PC-9 (cell line): Measurements from ENCODE around the gene MSANTD4. TPM values are rescaled to one million over a fixed set of nuclear protein-coding genes. Genes with fewer than 3 reads are reported as not detected.
A peak's percentile ranks its signal among the peaks of the same experiment; 100 is the strongest.
"Not testable (repeated sequence)": the region's sequence is repeated elsewhere in the genome, so short reads cannot be mapped to it uniquely, and the experiment has no call there.

ENCODE experiments used
- BruUV-seq: library from RNA; stranded (reverse); fragments of 400-500 nt; replicated peaks from 2 replicates; lab custom pipeline; 2021; lab: Mats Ljungman, UMichigan
- CTCF ChIA-PET: fragments of 300-600 bp; sonication (Branson Sonifier 250); formaldehyde crosslinking; loops from one replicate; lab custom pipeline; 2022; ENCODE audit warnings: antibody characterized with exemption; lab: Charles Lee
- POLR2A ChIA-PET: fragments of 300-600 bp; sonication (Branson Sonifier 250); formaldehyde crosslinking; loops from one replicate; lab custom pipeline; 2022; ENCODE audit warnings: antibody characterized with exemption; ENCODE audit not compliant: unreplicated experiment; lab: Charles Lee
- DNase-seq, 2 experiments: peaks; one replicate each; pipeline versions ENCODE4 v3.0.0 to v3.0.0-alpha.2; 2015 to 2022; ENCODE audit warnings: mixed read lengths in 1 of 2
- H2AFZ ChIP-seq: fragments of 200-600 bp; sonication (generic); 2 replicates; pipeline ENCODE4 v1.8.1; 2017; ENCODE audit warnings: antibody characterized with exemption
- H3F3A ChIP-seq: fragments of 200-600 bp; sonication (generic); 2 replicates; pipeline ENCODE4 v1.8.1; 2017; ENCODE audit warnings: antibody characterized with exemption, mild to moderate bottlenecking, low read depth; ENCODE audit not compliant: insufficient read depth
- H3K27ac ChIP-seq: fragments of 200-600 bp; sonication (generic); 2 replicates; pipeline ENCODE4 v1.6.1; 2016; ENCODE audit warnings: mixed run types
- H3K27me3 ChIP-seq: fragments of 200-600 bp; sonication (generic); 2 replicates; pipeline ENCODE4 v1.6.1; 2016; ENCODE audit warnings: low read depth, mixed run types; ENCODE audit not compliant: insufficient read depth
- H3K36me3 ChIP-seq: fragments of 200-600 bp; sonication (generic); 2 replicates; pipeline ENCODE4 v1.6.1; 2016; ENCODE audit warnings: low read depth, mixed run types
- H3K4me1 ChIP-seq: fragments of 200-600 bp; sonication (generic); replicated peaks from 2 replicates; pipeline ENCODE4 v1.6.1; 2016; ENCODE audit warnings: mixed run types; ENCODE audit not compliant: insufficient read depth
- H3K4me2 ChIP-seq: fragments of 200-600 bp; sonication (generic); 2 replicates; pipeline ENCODE4 v1.6.1; 2017; ENCODE audit warnings: mixed run types
- H3K4me3 ChIP-seq: fragments of 200-600 bp; sonication (generic); 2 replicates; pipeline ENCODE4 v1.6.1; 2016; ENCODE audit warnings: mixed run types
- H3K79me2 ChIP-seq: fragments of 200-600 bp; sonication (generic); 2 replicates; pipeline ENCODE4 v1.6.1; 2017; ENCODE audit warnings: low read depth, mixed run types
- H3K9me2 ChIP-seq: fragments of 200-600 bp; sonication (generic); 2 replicates; pipeline ENCODE4 v1.8.1; 2017; ENCODE audit warnings: mild to moderate bottlenecking; ENCODE audit not compliant: insufficient read depth
- H3K9me3 ChIP-seq: fragments of 200-600 bp; sonication (generic); 2 replicates; pipeline ENCODE4 v1.8.1; 2016; ENCODE audit warnings: low read depth; ENCODE audit not compliant: insufficient read depth
- H4K20me1 ChIP-seq: fragments of 200-600 bp; sonication (generic); 2 replicates; pipeline ENCODE4 v1.8.1; 2017; ENCODE audit not compliant: insufficient read depth
- CTCF ChIP-seq: fragments of 200-600 bp; sonication (generic); conservative IDR thresholded peaks from 2 replicates; pipeline ENCODE4 v1.6.1; 2017; ENCODE audit warnings: mixed run types, antibody characterized with exemption, mild to moderate bottlenecking, moderate library complexity
- EZH2 ChIP-seq: fragments of 200-600 bp; sonication (generic); IDR thresholded peaks from 2 replicates; pipeline ENCODE4 v1.8.0; 2017; ENCODE audit warnings: antibody characterized with exemption, low read depth
- intact Hi-C: fragments of 100-400 bp; cut with micrococcal nuclease; formaldehyde crosslinking; loops from one replicate; pipeline ENCODE4 v1.10.0; 2022; ENCODE audit not compliant: unreplicated experiment
- total RNA-seq: library from RNA; stranded (reverse); gene quantifications from 2 replicates; pipeline ENCODE4 v1.2.3, GENCODE V29; 2021

The MSANTD4 gene
- total RNA-seq, 1 experiment from 2014 or later: 13.6 TPM

- no peaks in the 10 kb centered on the region for H3K4me1 ChIP-seq
- no peak overlapping the region for H2AFZ ChIP-seq
- TF ChIP-seq EZH2: no peak
- TF ChIP-seq CTCF: no peak
- no peak overlapping the region for H3K27ac ChIP-seq
- H3K36me3 ChIP-seq: no peaks in the 10 kb centered on the region
- POLR2A ChIA-PET: no interaction called here
- intact Hi-C loops: no loop called here
- H3K4me2 ChIP-seq: no peak overlapping the region
- H3K4me3 ChIP-seq: no peak overlapping the region
- no peaks in the 10 kb centered on the region for H3K79me2 ChIP-seq
- CTCF ChIA-PET: no interaction called here
- H4K20me1 ChIP-seq: no peaks in the 10 kb centered on the region
- no peaks in the 10 kb centered on the region for H3F3A ChIP-seq
- H3K9me2 ChIP-seq: no peaks in the 10 kb centered on the region
- H3K27me3 ChIP-seq: no peaks in the 10 kb centered on the region
- no peaks in the 10 kb centered on the region for H3K9me3 ChIP-seq
- BruUV-seq: no TSS peak
- peak in 1 of 2 experiments; percentile 21 for DNase-seq
Observed at GRCh38 chr11:106061954-106062949, 40.2 kb upstream of the MSANTD4 start.

DNA sequence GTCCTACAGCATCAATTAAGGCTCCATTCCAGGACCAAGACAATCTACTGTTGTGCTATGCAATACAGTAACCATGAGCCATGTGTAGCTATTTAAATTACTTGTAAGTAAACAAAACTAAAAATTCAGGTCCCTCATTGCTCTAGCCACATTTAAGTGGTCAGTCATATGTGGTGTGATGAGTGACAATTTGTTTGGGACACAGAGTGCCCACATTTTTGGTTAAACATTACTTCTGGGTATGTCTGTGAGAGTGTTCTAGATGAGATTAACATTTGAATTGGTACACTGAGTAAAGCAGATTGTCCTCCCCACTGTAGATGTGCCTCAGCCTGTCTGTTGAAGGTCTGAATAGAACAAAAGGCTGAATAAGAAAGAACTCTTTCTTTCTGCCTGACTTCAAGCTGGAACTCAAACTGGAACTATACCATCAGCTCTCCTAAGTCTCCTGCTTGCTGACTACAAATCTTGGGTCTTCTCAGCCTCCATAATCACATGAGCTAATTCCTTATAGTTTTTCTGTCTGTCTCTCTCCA is 39.3 kb upstream of the MSANTD4 start:
- TF ChIP-seq EZH2 (no peak), CTCF (no peak)
- POLR2A ChIA-PET: no interaction called here
- Histone ChIP-seq H3K4me1 (no peaks in the 10 kb centered on the region), H3K4me3 (no peak overlapping the region), H3K27ac (no peak overlapping the region), H3K9me2 (no peaks in the 10 kb centered on the region), H3K36me3 (no peaks in the 10 kb centered on the region), H3K4me2 (no peak overlapping the region), H3K79me2 (no peaks in the 10 kb centered on the region), H3K27me3 (no peaks in the 10 kb centered on the region), H3F3A (no peaks in the 10 kb centered on the region), H4K20me1 (no peaks in the 10 kb centered on the region), H3K9me3 (no peaks in the 10 kb centered on the region), H2AFZ (no peak overlapping the region)
- CTCF ChIA-PET: no interaction called here
- DNase-seq: no peak
- no TSS peak for BruUV-seq
- intact Hi-C loops: no loop called here

GRCh38 chr11:106059617-106060016 is 37.6 kb upstream of the MSANTD4 start:
- Histone ChIP-seq H3K27me3 (no peaks in the 10 kb centered on the region), H3K27ac (no peak overlapping the region), H3K4me2 (no peak overlapping the region), H3F3A (no peaks in the 10 kb centered on the region), H3K36me3 (no peaks in the 10 kb centered on the region), H3K4me1 (no peaks in the 10 kb centered on the region), H2AFZ (no peak overlapping the region), H3K9me3 (no peaks in the 10 kb centered on the region), H4K20me1 (no peaks in the 10 kb centered on the region), H3K79me2 (no peaks in the 10 kb centered on the region), H3K9me2 (no peaks in the 10 kb centered on the region), H3K4me3 (no peak overlapping the region)
- TF ChIP-seq CTCF (no peak), EZH2 (no peak)
- intact Hi-C loops: no loop called here
- no TSS peak for BruUV-seq
- CTCF ChIA-PET: no interaction called here
- POLR2A ChIA-PET: no interaction called here
- peak in 1 of 2 experiments; percentile 26 for DNase-seq

DNA sequence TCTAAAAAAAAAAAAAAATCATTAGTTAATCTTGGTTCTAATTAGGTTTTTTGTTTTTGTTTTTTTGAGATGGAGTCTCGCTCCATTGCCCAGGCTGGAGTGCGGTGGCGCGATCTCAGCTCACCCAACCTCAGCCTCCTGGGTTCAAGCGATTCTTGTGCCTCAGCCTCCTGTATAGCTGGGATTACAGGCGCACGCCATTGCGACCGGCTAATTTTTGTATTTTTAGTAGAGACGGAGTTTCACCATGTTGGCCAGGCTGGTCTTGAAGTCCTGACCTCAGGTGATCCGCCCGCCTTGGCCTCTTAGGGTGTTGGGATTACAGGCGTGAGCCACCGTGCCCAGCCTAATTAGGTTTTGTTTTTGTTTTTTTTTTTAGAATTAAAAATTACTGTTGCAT is 36.3 kb upstream of the MSANTD4 start:
- H3K79me2 ChIP-seq, intact Hi-C loops, H3K36me3 ChIP-seq, H3K27ac ChIP-seq, H3K9me2 ChIP-seq, H3K4me3 ChIP-seq, H3K4me2 ChIP-seq, CTCF ChIA-PET, BruUV-seq, H2AFZ ChIP-seq, H3K4me1 ChIP-seq, H3F3A ChIP-seq, H3K9me3 ChIP-seq, H3K27me3 ChIP-seq, DNase-seq, H4K20me1 ChIP-seq, POLR2A ChIA-PET: not testable (repeated sequence)
